ENCODE data around the gene FAM13C.

DNA sequence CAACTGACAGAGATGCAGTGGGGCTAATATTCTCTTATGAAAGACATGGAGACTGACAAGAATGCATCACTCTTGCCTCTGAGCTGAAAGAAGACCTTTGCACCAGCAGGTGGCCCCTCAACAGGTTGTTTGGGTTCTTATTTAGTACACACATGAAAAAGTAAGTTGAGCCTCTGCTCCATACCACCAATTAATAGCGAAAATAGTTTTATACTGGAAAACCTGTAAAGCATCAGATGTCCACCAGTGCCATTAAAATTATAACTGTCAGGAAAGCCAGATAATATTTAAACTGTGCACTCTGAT, 26.3 kb upstream of the FAM13C start:
- TF ChIP-seq, protein P1, sequence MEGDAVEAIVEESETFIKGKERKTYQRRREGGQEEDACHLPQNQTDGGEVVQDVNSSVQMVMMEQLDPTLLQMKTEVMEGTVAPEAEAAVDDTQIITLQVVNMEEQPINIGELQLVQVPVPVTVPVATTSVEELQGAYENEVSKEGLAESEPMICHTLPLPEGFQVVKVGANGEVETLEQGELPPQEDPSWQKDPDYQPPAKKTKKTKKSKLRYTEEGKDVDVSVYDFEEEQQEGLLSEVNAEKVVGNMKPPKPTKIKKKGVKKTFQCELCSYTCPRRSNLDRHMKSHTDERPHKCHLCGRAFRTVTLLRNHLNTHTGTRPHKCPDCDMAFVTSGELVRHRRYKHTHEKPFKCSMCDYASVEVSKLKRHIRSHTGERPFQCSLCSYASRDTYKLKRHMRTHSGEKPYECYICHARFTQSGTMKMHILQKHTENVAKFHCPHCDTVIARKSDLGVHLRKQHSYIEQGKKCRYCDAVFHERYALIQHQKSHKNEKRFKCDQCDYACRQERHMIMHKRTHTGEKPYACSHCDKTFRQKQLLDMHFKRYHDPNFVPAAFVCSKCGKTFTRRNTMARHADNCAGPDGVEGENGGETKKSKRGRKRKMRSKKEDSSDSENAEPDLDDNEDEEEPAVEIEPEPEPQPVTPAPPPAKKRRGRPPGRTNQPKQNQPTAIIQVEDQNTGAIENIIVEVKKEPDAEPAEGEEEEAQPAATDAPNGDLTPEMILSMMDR (IDR thresholded peaks at IDR 0.05; ENCODE audit: poor library complexity, severe bottlenecking), result no peak
- TF ChIP-seq EP300 (conservative IDR thresholded peaks at IDR 0.05; ENCODE audit: poor library complexity, severe bottlenecking) (no peak), TAF1 (IDR thresholded peaks at IDR 0.05; ENCODE audit: low read depth) (no peak), POLR2AphosphoS5 (IDR thresholded peaks at IDR 0.05) (no peak)

Data from neural cell (in vitro differentiated cells).